Astrocyte (in vitro differentiated cells and primary cell): ENCODE measurements around the gene SYTL3.

Experiments
- EZH2 ChIP-seq: IDR thresholded peaks from 2 replicates; pipeline ENCODE4 v1.6.1; 2012; ENCODE audit warnings: mild to moderate bottlenecking, low read length, inconsistent platforms; ENCODE audit not compliant: insufficient read depth
- TF ChIP-seq, protein P1 (sequence below): IDR thresholded peaks from 2 replicates; pipeline ENCODE4 v1.5.1; 2011; ENCODE audit warnings: low read depth, mild to moderate bottlenecking, inconsistent platforms, low read length, moderate library complexity; ENCODE audit not compliant: insufficient read depth

DNA sequence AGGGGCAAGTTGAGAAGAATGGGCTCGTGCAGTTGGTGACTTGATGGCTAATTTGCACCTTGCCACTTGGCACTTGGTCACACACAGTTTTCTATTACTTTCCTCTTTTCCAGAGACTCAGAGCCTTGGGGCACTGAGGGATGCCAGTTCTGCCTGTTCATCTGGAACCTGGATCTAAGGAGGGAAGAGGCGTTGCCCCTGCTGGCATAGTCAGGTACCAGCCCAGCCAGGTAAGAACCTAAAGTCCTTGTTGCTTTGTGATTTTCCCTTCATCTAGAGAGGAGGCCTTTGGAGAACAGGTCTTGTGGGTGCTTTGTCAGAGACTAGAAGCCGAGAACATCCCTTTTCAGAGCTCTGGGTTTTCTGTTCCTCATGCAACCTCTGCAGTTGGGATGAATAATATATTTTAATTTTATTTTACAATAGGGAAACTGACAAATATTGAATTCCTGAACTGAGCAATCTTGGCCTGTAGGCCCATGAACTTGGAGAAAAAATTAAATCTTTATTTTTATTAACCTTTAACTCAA lies 11.4 kb downstream of the SYTL3 start:
- TF ChIP-seq, protein P1, sequence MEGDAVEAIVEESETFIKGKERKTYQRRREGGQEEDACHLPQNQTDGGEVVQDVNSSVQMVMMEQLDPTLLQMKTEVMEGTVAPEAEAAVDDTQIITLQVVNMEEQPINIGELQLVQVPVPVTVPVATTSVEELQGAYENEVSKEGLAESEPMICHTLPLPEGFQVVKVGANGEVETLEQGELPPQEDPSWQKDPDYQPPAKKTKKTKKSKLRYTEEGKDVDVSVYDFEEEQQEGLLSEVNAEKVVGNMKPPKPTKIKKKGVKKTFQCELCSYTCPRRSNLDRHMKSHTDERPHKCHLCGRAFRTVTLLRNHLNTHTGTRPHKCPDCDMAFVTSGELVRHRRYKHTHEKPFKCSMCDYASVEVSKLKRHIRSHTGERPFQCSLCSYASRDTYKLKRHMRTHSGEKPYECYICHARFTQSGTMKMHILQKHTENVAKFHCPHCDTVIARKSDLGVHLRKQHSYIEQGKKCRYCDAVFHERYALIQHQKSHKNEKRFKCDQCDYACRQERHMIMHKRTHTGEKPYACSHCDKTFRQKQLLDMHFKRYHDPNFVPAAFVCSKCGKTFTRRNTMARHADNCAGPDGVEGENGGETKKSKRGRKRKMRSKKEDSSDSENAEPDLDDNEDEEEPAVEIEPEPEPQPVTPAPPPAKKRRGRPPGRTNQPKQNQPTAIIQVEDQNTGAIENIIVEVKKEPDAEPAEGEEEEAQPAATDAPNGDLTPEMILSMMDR: no peak
- no peak for TF ChIP-seq EZH2
